ENCODE data around the gene EYA3. TPM values are rescaled to one million over a fixed set of nuclear protein-coding genes. Genes with fewer than 3 reads are reported as not detected.

Gene EYA3
- total RNA-seq, 2 donors from 2014 or later = 13.6 to 15.6 TPM

DNA sequence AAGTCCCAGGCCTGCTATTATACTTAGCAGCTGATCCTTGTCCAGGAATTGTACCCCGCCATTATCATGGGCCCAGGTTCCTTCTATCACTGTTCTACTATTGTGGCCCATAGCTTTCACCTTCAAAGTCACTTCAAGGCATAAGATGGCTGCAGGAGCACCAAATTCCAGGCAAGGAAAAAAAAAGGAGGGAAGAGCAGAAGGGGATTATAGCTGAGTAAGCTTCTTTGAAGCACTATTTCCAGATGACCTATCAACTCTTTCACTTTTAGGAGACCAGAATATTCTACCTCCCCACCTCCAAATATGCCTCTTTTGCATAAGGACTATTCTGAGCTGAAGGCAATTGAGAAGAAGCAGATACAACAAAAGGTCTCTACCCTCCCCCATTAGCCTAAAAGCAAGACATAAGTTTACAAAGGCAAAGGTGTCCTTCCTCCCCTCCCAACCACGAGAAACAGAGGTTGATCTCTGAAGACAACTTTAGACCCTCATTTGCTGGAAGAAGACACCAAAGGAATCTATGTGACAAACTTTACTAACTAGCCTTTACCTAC lies 46.3 kb upstream of the EYA3 start:
- TF ChIP-seq, protein P1, sequence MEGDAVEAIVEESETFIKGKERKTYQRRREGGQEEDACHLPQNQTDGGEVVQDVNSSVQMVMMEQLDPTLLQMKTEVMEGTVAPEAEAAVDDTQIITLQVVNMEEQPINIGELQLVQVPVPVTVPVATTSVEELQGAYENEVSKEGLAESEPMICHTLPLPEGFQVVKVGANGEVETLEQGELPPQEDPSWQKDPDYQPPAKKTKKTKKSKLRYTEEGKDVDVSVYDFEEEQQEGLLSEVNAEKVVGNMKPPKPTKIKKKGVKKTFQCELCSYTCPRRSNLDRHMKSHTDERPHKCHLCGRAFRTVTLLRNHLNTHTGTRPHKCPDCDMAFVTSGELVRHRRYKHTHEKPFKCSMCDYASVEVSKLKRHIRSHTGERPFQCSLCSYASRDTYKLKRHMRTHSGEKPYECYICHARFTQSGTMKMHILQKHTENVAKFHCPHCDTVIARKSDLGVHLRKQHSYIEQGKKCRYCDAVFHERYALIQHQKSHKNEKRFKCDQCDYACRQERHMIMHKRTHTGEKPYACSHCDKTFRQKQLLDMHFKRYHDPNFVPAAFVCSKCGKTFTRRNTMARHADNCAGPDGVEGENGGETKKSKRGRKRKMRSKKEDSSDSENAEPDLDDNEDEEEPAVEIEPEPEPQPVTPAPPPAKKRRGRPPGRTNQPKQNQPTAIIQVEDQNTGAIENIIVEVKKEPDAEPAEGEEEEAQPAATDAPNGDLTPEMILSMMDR (IDR thresholded peaks at IDR 0.05) = no peak
- H3K9me3 ChIP-seq = peaks cover 0 to 4% of the 10 kb centered on the region in 2 donors
- no peak for DNase-seq (ENCODE audit: low spot score)
- no peak overlapping the region for H3K4me3 ChIP-seq
- H3K4me1 ChIP-seq = no peaks in the 10 kb centered on the region
- no peaks in the 10 kb centered on the region for H3K36me3 ChIP-seq
- no peaks in the 10 kb centered on the region for H3K27me3 ChIP-seq
- no peak overlapping the region for H3K27ac ChIP-seq

DNA sequence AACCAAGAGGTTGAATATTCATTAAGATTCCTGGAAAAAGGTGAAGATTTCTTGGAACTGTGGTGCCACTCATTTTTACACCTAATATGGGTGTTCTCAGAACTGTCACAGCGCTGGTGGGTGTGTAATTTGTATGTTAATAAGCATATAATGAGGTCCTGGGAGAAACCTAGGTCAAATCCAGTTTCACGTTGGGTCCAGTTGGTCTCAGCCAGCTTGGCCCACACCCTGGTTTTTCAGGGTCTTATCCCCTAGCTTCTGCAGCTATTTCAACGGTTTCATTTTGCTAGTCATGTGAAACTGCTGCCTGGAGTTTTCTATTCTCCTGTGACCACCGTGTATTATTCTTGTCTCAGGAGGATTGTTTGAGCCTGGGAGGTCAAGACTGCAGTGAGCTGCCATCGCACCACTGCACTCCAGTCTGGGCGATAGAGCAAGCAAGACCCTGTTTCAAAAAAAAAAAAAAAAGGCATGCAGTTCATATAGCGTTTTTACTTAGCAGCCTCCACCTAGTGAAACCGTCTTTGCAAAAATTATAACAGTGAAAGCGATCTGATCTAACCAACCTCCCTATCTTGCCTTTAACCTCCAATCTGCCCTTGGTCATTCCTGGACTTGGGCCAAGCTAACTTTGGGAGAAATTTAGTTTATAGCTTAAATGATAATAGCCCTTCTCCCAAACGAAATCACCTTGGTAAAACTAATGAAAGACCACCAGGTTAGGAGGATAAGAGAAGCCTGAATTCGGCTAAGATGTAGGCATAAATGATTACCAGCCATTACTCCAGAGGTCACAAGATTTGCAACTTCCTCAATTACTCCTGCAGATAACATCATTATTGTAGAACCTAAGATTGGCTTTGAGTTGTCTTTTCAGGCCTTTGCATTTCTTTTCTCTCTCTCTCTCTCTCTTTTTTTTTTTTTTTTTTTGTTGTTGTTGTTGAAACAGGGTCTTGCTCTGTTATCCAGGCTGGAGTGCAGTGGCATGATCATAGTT lies 44.1 kb upstream of the EYA3 start:
- TF ChIP-seq, protein P1 (IDR thresholded peaks at IDR 0.05) = no peak
- no peak overlapping the region for H3K4me3 ChIP-seq
- no peaks in the 10 kb centered on the region for H3K36me3 ChIP-seq
- H3K27me3 ChIP-seq = no peaks in the 10 kb centered on the region
- no peaks in the 10 kb centered on the region for H3K4me1 ChIP-seq
- peaks cover 0 to 4% of the 10 kb centered on the region in 2 donors for H3K9me3 ChIP-seq
- H3K27ac ChIP-seq = no peak overlapping the region
- no peak for DNase-seq (ENCODE audit: low spot score)

DNA sequence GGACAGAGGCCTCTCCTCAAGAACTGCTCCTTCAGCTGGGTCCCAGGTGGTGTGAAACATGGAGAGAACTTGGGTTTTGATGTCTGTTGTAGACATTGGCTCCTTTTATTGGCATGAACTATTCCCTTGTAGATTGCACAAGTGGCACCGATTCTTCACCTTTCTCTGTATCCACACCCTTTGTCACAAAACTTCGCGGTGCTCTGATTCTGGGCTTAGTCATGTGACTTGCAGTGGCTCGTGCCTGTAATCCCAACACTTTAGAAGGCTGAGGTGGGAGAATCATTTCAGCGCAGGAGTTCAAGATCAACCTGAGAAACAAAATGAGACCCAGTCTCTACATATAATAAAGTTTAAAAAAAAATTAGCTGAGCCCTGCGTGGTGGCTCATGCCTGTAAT lies 42.5 kb upstream of the EYA3 start:
- Histone ChIP-seq H3K27me3 (no peaks in the 10 kb centered on the region), H3K4me3 (no peak overlapping the region)
- no peak for DNase-seq (ENCODE audit: low spot score)

DNA sequence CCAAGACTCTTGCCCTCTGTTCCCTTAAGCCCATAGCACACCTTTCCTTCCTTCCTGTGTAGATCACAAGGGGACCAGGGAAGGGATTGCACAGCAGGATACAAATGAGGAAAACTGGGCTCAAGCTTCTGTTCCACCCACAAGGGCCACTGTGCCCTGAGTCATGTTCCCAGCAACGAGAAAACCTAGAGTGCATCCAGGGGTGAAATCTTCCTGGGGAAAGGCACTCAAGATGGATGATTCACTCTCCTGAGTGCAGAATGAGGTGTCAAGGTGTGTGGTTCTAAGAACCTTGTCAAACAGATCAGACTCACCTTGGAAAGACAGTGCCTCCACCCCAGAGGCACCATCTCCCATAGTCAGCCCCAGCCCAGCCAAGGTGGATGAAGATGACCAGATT lies 40.7 kb upstream of the EYA3 start:
- no peaks in the 10 kb centered on the region for H3K4me1 ChIP-seq
- peaks cover 0 to 4% of the 10 kb centered on the region in 2 donors for H3K9me3 ChIP-seq
- H3K36me3 ChIP-seq = no peaks in the 10 kb centered on the region
- DNase-seq (ENCODE audit: low spot score) = no peak
- H3K4me3 ChIP-seq = no peak overlapping the region
- TF ChIP-seq, protein P1 (IDR thresholded peaks at IDR 0.05) = no peak
- H3K27me3 ChIP-seq = no peaks in the 10 kb centered on the region
- no peak overlapping the region for H3K27ac ChIP-seq

More for the DNA sequence above, 42.5 kb upstream of the EYA3 start:
- H3K4me1 ChIP-seq = no peaks in the 10 kb centered on the region
- no peak overlapping the region for H3K27ac ChIP-seq
- no peaks in the 10 kb centered on the region for H3K36me3 ChIP-seq
- peaks cover 0 to 4% of the 10 kb centered on the region in 2 donors for H3K9me3 ChIP-seq
- TF ChIP-seq, protein P1 (IDR thresholded peaks at IDR 0.05) = no peak

DNA sequence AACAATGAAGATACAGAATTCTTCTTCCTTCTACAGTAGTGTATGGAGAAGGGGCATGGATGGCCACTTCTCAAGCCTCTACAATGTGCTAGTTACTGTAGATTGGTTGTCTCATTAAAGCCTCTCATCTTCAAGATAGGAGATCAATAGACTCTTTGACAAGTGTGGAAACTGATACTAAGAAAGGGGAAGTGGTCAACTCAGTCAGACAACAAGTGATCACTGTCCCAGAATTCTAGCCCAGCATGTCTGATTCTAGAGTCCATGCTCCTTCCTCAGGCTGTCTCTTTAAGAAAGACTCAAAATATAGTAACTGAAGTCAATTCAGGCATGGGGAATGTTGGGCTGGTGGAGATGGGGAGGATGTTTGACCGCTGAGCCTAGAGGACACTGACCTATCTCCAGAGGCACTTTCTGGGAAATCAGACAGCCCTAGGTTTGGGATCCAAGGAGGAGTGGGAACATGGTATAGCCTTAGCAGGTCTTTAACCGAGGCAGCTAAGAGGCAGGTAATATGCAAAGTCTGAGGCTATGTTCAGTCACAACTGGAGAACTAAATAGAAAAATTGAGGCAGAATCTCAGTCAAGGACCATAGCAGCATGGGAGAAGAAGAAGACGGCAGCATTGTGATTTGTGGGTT lies 39.3 kb upstream of the EYA3 start:
- Histone ChIP-seq H3K4me3 (no peak overlapping the region), H3K27ac (peak overlapping the region in 1 of 2 donors; percentile 23), H3K9me3 (no peaks in the 10 kb centered on the region), H3K27me3 (no peaks in the 10 kb centered on the region), H3K4me1 (no peaks in the 10 kb centered on the region), H3K36me3 (no peaks in the 10 kb centered on the region)
- DNase-seq (ENCODE audit: low spot score) = no peak
- TF ChIP-seq, protein P1 (IDR thresholded peaks at IDR 0.05) = no peak

All from right atrium auricular region (tissue), 2 donors.